Measurements from ENCODE around the gene RGSL1. TPM values are rescaled to one million over a fixed set of nuclear protein-coding genes. Genes with fewer than 3 reads are reported as not detected.

RGSL1 gene
- total and polyA plus RNA-seq, 2 of the 8 experiments (the other 6 are each of a cell fraction or from before 2014, with no cell fraction given), result not detected

GRCh38 chr1:182589520-182589919, 139.6 kb downstream of the RGSL1 start:
- H4K20me1 ChIP-seq (replicated peaks in 1 of 2; ENCODE audit: control insufficient read depth in 1 of 2, insufficient read depth in 2 of 2, low read length in 2 of 2), result no peaks in the 10 kb centered on the region
- CTCF ChIA-PET (ENCODE audit: partially characterized antibody), result interaction anchor here (0.7 to 37.1 kb wide), 9 partner anchors 10 to 507 kb away, joined by 3 to 1131 read pairs (median 3); partner anchors contain the start of gene NPL
- POLR2A ChIA-PET (ENCODE audit: partially characterized antibody), result interaction anchor here (0.9 to 1.7 kb wide), 2 partner anchors 15 to 179 kb away, joined by 3 to 4 read pairs; partner anchors contain the start of gene RGS16

More at GRCh38 chr1:182589520-182589919, 139.6 kb downstream of the RGSL1 start:
- Histone ChIP-seq H3K4me1 (replicated peaks in 1 of 4; ENCODE audit: control insufficient read depth in 3 of 4, insufficient read depth in 4 of 4, low read length in 3 of 4) (peaks cover 0 to 12% (median 2%) of the 10 kb centered on the region in 4 experiments; a peak in 4 of 7 replicates), H3K4me2 (ENCODE audit: insufficient read depth in 1 of 2, low read depth in 2 of 2, low read length in 2 of 2) (peak overlapping the region; percentile 59 to 67; a peak in 2 of 4 replicates), H3K4me3 (ENCODE audit: extremely low read depth in 1 of 4, insufficient read depth in 2 of 4, low read depth in 3 of 4, low read length in 4 of 4) (0 out of 8 replicates have a peak overlapping the region, but pooled peaks of 1 of the 4 experiments have one; percentile 55), H2BK120ac (replicated peaks; ENCODE audit: low read depth, low read length) (no peak overlapping the region), H2BK20ac (ENCODE audit: low read length) (no peak overlapping the region), H4K8ac (ENCODE audit: extremely low read depth, insufficient read depth, low read length) (no peak overlapping the region), H3K14ac (ENCODE audit: insufficient read length) (no peak overlapping the region), H2BK15ac (ENCODE audit: low read length) (no peak overlapping the region), H4K91ac (replicated peaks; ENCODE audit: insufficient read length, low read length) (no peak overlapping the region), H2AK5ac (ENCODE audit: low read depth, low read length) (no peak overlapping the region), H2AFZ (ENCODE audit: low read length) (peak overlapping the region; percentile 91), H3K4ac (replicated peaks; ENCODE audit: insufficient read length, low read depth, low read length) (no peak overlapping the region), H3K23ac (ENCODE audit: insufficient read length) (no peak overlapping the region), H3K9me3 (ENCODE audit: insufficient read depth in 2 of 2, low read depth in 1 of 2, low read length in 1 of 2) (no peaks in the 10 kb centered on the region), H3K18ac (ENCODE audit: extremely low read depth, low read length) (no peak overlapping the region), H3K79me1 (ENCODE audit: low read depth, low read length) (no peaks in the 10 kb centered on the region), H3K56ac (replicated peaks; ENCODE audit: insufficient read length, low read depth, low read length) (no peak overlapping the region), H3K36me3 (ENCODE audit: control insufficient read depth in 2 of 4, insufficient read depth in 4 of 4, low read length in 3 of 4) (no peaks in the 10 kb centered on the region), H3K9ac (replicated peaks in 1 of 4; ENCODE audit: extremely low read depth in 1 of 4, low read depth in 3 of 4, low read length in 3 of 4) (no peak overlapping the region), H3K27ac (ENCODE audit: low read depth, low read length) (no peak overlapping the region), H4K5ac (ENCODE audit: insufficient read length, low read depth, low read length) (no peak overlapping the region), H3K23me2 (ENCODE audit: low read depth, low read length) (no peaks in the 10 kb centered on the region), H3K27me3 (replicated peaks in 1 of 4; ENCODE audit: control insufficient read depth in 3 of 4, extremely low read depth in 1 of 4, insufficient read depth in 3 of 4, low read length in 3 of 4) (no peaks in the 10 kb centered on the region), H3K79me2 (ENCODE audit: control insufficient read depth in 1 of 2, insufficient read depth in 2 of 2, low read length in 2 of 2) (no peaks in the 10 kb centered on the region), H2BK12ac (ENCODE audit: low read depth, low read length) (peak overlapping the region; percentile 3; the same call in 1 of the 2 replicates), H2BK5ac (ENCODE audit: low read depth, low read length) (no peak overlapping the region)
- DNase-seq (ENCODE audit: low read depth in 1 of 2, low spot score in 2 of 2), result no peak
- 85% methylated on average over 3 of the region's 3 CpGs; no CpG with 5 or more reads in 1 of the 2 experiments for WGBS, 2 experiments (ENCODE audit: extremely low coverage in 1 of 2, insufficient coverage in 1 of 2, insufficient read length in 1 of 2, insufficient replicate concordance in 2 of 2, low coverage in 1 of 2, low lambda C conversion rate in 2 of 2, missing lambda C conversion rate in 1 of 2)
- no peak for FAIRE-seq
- TF ChIP-seq SP4 (IDR thresholded peaks at IDR 0.05; ENCODE audit: low read length) (no peak), TBP (IDR thresholded peaks at IDR 0.05; ENCODE audit: low read depth, low read length) (no peak), EP300 (IDR thresholded peaks at IDR 0.05; ENCODE audit: borderline replicate concordance in 1 of 2, low read depth in 2 of 2, low read length in 2 of 2) (no peak), GABPA (IDR thresholded peaks at IDR 0.05; ENCODE audit: borderline replicate concordance, insufficient read depth, low read length) (no peak)

Data from H1 (cell line).